GM06990 (cell line): ENCODE data around the gene CAPZB.

Experiments
- DNase-seq: peaks from one replicate; pipeline ENCODE4 v3.0.0-alpha.2; 2011; ENCODE audit not compliant: insufficient read length; ENCODE audit errors: extremely low read depth
- H3K27me3 ChIP-seq: replicated peaks from 2 replicates; pipeline ENCODE4 v1.6.0; 2011; ENCODE audit warnings: low read length; ENCODE audit not compliant: control insufficient read depth, insufficient read depth
- H3K36me3 ChIP-seq: 2 replicates; pipeline ENCODE4 v1.5.1; 2011; ENCODE audit warnings: low read length; ENCODE audit not compliant: control insufficient read depth, insufficient read depth
- H3K4me3 ChIP-seq: replicated peaks from 2 replicates; pipeline ENCODE4 v1.5.1; 2011; ENCODE audit warnings: low read depth, mild to moderate bottlenecking, control low read depth, low read length
- TF ChIP-seq, protein P1 (sequence below): IDR thresholded peaks from 2 replicates; pipeline ENCODE4 v1.5.1; 2011; ENCODE audit warnings: low read length, control low read depth, mild to moderate bottlenecking, inconsistent platforms; ENCODE audit not compliant: insufficient read depth, poor library complexity, severe bottlenecking

CAPZB gene

DNA sequence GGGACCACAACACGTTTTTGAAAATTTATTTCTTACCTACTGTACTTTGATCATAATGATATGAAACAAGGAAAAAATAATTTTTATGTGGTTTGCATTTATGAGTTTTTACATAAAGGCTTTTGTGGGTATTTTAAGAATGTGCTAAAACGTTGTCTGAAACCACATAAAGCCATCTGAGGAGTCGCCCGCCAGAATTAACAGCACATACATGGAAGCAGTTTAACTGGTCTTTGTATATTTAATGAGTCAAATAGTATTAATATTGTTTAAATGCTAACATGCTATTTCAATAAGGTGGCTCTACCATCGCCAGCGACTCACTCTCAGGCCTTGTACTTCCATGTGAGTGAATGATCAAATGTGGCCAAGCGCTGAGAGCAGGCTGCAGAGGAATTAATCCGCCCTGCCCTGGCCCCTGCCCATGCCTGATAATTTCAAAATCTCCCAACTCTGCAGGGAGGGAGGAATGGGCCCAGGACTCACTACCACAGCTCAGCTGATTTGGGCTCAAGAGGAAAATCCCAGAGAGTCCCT lies 123.7 kb downstream of the CAPZB start:
- peaks cover 12% of the 10 kb centered on the region for H3K36me3 ChIP-seq
- H3K4me3 ChIP-seq: no peak overlapping the region
- DNase-seq: no peak
- TF ChIP-seq, protein P1, sequence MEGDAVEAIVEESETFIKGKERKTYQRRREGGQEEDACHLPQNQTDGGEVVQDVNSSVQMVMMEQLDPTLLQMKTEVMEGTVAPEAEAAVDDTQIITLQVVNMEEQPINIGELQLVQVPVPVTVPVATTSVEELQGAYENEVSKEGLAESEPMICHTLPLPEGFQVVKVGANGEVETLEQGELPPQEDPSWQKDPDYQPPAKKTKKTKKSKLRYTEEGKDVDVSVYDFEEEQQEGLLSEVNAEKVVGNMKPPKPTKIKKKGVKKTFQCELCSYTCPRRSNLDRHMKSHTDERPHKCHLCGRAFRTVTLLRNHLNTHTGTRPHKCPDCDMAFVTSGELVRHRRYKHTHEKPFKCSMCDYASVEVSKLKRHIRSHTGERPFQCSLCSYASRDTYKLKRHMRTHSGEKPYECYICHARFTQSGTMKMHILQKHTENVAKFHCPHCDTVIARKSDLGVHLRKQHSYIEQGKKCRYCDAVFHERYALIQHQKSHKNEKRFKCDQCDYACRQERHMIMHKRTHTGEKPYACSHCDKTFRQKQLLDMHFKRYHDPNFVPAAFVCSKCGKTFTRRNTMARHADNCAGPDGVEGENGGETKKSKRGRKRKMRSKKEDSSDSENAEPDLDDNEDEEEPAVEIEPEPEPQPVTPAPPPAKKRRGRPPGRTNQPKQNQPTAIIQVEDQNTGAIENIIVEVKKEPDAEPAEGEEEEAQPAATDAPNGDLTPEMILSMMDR: no peak
- H3K27me3 ChIP-seq: no peaks in the 10 kb centered on the region

DNA sequence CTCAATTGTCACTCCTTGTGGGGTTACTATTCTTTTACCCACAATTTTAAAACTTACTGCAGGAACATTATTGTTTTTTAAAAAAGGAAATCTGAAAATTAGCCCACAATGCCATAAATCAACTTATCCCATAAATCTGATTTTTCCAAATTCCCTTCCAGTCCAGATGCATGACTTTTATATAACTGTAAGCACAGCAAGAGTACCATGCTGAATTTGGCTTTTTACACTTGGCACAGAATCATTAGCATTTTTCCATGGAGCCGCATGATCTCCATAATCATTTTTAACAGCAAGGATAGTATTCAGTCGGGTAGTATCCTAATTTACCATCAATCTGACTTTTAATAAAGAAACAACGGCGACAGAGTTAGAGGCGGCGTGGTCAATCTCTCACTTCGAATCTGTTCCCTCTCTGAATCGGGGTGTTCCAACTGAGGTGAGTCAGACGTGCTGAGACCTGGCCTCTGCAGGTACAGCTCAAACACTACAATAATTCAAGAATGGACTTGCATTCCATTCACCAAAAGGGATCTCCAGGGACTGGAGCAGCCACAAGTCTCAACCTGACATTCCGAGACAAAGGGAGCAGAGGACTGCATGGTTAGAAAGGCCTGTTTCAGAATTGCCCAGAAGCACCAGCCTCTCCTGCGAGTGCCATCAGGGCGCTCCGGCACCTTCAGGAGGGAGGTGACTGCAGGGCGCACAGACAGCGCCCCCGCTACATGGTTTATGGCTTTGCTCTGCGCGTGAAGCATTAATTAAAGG lies 124.3 kb downstream of the CAPZB start:
- H3K36me3 ChIP-seq: peaks cover 18% of the 10 kb centered on the region
- no peak overlapping the region for H3K4me3 ChIP-seq
- H3K27me3 ChIP-seq: no peaks in the 10 kb centered on the region
- no peak for DNase-seq
- TF ChIP-seq, protein P1: no peak

DNA sequence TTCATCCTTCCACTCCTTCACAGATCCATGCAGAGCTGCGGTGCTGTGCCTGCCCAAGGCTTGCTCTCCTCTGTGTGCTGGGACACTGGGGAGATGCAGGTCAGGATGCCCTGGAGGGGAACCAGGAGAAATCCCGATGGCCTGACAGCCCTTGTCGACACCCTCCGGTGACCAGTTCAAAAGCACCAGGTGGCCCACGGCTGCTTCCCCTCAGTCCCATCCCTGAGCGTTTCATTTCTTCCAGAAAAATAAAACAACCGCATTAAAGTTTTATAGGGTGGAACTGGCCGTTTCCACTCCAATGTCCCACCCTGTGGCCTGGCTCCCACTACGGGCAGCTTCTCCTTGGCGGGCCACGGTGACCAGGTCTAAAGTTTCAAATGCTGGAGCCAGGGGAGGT lies 124.9 kb downstream of the CAPZB start:
- no peak for DNase-seq
- no peak overlapping the region for H3K4me3 ChIP-seq
- peaks cover 23% of the 10 kb centered on the region for H3K36me3 ChIP-seq
- H3K27me3 ChIP-seq: no peaks in the 10 kb centered on the region
- TF ChIP-seq, protein P1: no peak

DNA sequence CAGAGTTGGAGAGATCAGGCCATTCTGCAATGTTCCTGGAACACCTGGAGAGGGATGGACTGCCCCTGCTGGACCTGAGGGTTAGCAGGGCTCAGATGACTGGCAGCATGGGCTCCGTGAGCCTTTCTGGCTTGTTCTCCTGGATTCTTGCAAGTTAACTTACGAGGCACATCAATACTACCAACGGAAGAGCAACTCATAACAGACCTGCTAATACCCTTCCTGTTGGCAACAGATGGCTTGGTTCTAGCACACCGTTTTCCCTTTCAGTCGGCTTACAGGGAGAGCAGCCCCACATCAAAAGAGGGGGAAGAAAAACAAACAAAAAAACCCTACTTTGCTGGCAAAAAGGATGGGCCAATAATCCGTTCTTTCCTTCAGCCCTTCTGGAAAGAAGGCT lies 125.3 kb downstream of the CAPZB start:
- TF ChIP-seq, protein P1: no peak
- Histone ChIP-seq H3K27me3 (no peaks in the 10 kb centered on the region), H3K4me3 (no peak overlapping the region), H3K36me3 (peaks cover 23% of the 10 kb centered on the region)
- no peak for DNase-seq

DNA sequence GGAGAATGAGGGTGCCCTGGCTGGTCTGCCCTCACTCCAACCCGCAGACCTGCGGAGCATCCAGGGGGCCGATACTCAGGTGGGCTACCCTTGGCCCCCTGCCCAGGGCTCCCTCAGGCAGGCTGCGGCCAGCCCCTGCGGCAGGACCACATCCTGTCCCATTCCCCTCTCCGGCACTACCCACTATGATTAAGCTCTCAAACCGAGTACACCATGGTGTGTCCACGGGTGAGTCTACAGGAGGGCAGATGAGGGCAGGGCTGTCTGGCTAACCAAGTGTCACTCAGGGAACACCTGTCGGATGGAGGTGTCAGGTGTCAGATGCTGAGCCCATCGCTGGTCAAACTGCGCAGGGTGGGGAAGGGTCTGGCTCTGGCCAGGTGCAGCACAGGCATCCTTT lies 126.0 kb downstream of the CAPZB start:
- DNase-seq: no peak
- peaks cover 27% of the 10 kb centered on the region for H3K36me3 ChIP-seq

More for the DNA sequence above, 126.0 kb downstream of the CAPZB start:
- TF ChIP-seq, protein P1: no peak
- H3K27me3 ChIP-seq: no peaks in the 10 kb centered on the region
- no peak overlapping the region for H3K4me3 ChIP-seq
